Stimulated activated CD4-positive, alpha-beta T cell treated with anti-CD3 and anti-CD28 coated beads, Interleukin-12 subunit alpha, Interleukin-12 subunit beta, amount 100 ng/mL, for 24 hours (primary cell): Measurements from ENCODE around the gene COQ4.
A peak's percentile ranks its signal among the peaks of the same experiment; 100 is the strongest.
"Not testable (repeated sequence)": the region's sequence is repeated elsewhere in the genome, so short reads cannot be mapped to it uniquely, and the experiment has no call there.

Source experiments
- DNase-seq, 2 experiments: peaks; one replicate each; pipeline ENCODE4 v3.0.0-alpha.2; 2020; ENCODE audit warnings: low read depth in 2 of 2

The COQ4 gene

DNA sequence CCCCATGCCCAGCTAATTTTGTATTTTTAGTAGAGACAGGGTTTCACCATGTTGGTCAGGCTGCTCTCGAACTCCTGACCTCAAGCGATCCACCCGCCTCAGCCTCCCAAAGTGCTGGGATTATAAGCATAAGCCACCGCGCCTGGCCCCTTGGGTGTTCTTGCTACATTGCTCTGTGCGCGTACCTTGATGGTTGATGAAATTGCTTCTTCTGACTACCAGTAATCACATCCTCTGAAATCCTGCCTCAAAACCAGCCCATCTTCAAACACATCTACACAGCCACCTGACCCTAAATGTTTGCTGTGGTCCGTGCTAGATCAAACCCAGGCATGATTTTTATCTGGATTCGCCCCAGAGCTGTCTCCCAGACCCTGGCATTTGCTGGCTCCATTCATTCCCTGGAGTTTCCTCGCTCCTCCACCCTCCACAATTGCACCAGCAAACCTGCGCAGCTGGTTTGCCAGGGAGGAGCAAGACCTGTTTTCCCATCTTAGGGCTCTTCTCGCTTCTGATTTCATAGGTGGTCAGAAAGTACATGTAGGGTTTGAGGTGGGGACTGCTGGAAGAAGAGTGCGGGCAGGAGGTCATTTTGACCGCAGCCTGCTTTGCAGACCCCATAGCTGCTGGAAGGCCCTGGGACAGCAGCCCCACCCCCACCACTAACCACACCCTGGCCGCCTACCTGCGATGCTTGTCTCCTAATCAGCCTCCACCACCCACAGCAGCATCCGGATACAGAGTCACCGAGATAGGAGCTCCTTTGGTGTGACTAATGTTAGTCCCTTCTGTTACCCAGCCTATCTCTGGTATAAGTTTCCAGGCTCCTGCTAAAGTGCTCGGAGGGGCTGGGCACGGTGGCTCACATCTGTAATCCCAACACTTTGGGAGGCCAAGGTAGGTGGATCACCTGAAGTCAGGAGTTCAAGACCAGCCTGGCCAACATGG is 23.8 kb upstream of the COQ4 start:
- DNase-seq: no peak

DNA sequence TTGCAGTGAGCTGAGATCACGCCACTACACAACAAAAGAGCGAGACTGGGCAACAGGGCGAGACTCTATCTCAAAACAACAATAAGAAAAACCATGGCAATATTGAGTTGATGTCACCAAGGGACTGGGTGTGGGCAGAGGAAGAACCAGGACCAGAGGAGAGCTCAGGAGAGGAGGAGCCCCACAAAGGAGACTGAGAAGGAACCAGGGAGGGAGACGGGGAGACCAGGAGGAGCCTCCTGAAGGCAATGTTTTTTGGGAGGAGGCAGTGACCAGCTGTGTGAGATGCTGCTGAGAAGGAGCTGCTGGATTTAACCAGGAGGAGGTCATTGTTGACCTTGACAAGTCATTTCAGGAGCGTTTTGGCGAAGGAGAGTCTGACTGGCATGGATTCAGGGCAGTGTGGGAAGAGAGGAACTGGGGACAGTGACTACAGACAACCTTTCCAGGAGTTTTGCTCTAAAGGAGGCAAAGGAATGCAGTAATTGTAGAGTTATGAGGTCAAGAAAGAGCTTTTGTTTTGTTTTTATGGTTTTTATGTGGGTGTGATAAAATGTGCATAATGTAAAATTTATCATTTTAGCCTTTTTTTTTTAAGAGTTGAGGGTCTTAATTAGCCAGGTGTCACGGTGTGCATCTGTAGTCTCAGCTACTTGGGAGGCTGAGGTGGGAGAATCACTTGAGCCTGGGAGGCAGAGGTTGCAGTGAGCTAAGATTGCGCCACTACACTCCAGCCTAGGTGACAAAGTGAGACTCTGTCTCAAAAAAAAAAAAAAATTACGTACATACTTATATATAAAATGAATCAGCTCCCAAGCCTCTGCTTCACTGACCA is 18.3 kb upstream of the COQ4 start:
- DNase-seq: no peak

DNA sequence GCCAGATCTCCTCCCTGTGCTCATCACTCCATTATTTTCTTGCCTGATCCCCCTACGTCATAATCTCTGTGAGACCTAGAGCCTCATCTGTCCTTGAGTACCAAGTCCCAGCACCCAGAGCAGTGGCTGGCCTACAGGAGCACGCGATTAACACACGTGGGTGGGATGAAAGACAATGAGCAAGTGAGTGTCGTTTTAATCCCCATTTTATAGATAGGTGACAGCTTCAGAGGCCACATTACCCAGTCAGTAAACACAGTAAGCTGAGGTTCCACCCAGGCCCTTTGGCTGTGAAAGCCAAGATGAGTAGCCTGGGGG is 17.7 kb upstream of the COQ4 start:
- DNase-seq: no peak

DNA sequence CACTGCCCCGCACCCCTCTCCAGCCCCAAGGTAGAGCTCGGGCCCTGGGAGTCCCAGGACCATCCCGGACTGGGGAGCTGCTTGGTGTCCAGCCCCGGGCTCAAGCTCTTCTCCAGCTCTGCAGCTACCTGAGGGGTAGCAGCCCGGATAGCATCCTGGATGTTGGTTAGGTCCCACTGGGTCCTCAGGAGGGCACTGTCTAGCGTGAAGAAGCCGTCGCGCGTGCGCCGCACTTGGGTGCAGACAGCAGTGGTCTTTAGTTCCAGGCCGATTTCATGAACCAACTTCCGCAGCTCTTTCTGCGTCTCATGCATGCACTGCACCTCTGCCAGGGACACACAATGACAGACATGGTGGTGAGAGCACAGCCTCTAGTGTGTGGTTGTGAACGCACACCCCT is 13.1 kb upstream of the COQ4 start:
- DNase-seq: no peak

DNA sequence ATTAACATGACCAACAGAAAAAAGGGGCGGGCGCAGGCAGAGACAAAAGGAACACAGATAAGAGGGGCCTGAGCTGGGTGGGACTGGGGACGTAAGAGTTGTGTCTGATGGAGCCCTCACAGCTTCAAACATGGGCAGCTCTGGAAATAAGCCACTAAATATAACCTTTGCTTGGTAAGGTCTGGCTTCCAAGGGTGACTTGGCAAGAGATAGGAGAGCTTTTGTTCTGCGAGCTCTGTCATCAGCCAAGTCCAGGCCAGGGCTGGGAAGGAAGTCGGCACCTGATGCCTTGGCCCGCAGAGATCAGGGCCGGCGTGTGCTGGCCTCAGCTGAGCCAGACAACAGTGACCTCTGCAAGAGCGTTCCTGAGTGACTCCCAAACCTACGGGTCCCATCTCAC is 12.2 kb upstream of the COQ4 start:
- DNase-seq: no peak

DNA sequence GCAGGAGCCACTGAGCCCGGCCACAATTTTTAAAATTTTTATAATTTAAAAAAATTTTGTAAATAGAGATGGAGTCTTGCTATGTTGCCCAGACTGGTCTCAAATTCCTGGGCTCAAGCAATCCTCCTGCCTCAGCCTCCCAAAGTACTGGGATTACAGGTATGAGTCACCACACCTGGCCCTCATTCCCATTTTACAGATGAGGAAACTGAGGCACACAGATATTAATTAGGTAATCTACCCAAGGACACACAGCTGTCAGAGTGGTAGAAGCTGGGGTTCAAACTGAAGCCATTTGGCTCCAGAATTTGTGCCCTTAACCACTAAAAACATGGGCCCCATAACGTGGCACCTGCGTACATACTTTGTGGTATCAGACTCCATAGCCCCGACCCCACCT is 7.9 kb upstream of the COQ4 start:
- no peak for DNase-seq

DNA sequence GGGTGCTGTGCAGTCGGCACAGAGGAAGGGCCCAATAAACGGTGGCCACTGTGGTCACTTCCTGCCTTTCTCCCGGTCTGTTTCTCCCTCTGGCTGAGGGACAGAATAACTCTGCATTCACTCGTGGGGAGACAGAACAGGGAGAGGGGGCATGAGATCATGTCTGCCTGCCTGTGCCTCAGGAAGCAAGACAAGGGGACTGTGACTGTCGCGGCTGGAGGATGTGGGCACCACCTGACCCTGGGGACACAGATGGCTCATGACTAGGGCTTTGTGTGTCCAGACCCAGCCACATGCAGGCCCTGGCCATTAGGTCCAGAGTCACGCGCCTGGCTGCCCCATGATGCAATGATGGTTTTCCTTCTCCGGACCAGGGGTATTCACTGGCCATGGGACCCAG is 6.2 kb upstream of the COQ4 start:
- no peak for DNase-seq

DNA sequence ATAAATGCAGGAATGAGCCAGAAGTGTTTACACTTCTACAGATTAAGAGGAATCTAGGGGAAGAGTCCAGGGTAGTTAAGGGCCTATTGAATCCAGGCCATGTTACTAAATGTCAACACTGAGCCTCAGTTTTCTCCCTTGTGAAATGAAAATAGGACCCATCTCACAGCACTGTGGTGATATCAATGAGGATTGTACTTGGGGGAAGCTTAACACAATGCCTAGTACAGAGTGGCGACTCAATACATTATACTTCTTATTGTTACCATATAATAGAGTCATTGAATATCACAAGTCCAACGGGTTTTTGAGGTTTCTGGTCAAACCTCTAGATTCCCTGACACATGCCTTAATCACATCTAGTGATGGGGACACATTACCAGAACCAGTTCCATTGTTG is 5.0 kb upstream of the COQ4 start:
- DNase-seq: no peak

DNA sequence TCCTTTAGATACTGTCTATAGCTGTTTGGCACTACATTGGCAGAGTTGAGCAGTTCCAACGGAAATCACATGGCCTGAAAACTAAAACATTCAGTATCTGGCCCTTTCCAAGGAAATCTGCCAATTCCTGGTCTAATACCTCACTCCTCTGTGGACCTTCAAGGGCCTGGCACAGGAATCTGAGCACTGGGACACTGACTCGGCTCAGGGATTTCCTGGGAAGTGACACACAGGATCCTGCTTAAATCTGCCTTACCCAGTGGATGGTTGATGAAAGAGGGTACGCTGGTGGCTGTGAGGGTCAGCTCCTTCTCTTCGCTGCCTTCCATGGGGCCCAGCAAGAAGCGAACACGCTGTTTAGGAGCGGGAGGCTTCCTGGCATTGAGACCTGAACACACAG is 1.3 kb upstream of the COQ4 start:
- DNase-seq: no peak

DNA sequence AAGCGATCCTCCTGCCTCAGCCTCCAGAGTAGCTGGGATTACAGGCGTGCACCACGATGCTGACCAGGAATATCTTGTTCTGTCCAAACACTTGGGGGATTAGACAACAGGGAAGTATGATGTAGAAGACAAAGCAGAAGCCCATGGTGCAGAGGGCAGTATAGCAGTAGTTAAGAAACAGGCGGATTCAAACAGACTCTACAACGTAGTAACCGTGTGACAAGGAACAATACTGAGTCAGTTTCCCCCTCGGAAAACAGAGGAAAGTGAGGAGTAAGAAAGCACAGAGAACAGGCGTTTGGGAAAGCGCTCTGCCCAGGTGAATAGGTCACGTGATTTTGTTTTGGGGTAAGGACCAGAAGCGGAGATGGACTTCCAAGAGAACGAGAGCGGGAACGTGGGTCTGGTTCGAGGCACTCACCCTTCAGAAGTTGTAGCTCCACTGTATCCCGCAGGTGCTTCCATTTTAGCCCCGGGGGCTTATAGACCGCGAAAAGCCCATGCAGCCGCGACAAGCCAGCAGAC is 698 bp upstream of the COQ4 start:
- no peak for DNase-seq

DNA sequence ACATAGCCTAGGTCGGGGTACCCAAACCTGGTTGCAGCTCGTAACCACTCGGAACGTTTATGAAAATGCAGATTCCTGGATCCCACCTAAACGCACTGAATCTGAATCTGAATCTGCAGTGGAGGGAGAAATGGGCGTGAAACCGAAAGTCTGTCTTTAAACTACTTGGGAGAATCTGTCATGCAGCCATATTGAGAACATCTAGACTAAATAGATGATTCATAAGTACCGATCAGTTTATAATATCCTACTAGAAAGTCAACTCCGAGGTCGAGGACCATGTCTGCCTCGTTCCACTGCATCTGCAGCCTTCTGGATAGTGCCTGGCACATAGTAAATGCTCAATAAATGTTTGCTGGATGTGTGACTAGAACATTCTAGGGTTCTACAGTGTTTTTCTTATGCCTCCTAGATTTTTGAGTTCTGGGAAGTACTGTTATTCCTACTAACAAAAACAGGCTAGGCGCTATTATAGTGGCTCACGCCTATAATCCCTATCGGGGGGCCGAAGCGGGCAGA is 632 bp downstream of the COQ4 start:
- DNase-seq: no peak

DNA sequence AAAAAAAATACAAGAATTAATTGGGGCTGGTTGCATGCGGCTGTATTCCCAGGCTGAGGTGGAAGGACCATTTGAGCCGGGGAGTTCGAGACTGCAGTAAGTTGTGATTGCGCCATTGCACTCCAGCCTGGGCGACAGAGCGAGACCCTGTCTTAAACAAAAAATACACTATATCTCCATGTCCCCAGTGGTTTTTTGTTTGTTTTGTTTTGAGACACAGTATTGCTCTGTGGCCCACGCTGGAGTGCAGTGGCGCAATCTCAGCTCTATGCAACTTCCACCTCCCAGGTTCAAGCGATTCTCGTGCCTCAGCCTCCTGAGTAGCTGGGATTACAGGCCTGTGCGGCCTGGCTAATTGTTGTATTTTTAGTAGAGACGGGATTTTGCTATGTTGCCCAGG is 1.2 kb downstream of the COQ4 start:
- no peak for DNase-seq

DNA sequence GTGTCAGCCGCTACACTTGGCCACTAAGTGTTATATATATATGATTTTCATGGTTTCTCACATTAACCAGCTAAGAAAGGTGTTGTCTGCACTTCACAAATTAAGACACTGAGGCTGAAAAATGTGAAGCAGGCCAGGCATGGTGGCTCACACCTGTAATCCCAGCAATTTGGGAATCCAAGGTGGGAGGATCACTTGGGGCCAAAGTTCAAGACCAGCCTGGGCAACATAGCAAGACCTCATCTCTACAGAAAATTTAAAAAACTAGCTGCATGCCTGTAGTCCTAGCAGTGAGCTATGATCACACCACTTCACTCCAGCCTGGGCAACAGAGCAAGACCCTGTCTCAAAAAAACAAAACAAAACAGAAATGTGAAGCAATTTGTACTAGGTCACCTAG is 1.8 kb downstream of the COQ4 start:
- DNase-seq: no peak

DNA sequence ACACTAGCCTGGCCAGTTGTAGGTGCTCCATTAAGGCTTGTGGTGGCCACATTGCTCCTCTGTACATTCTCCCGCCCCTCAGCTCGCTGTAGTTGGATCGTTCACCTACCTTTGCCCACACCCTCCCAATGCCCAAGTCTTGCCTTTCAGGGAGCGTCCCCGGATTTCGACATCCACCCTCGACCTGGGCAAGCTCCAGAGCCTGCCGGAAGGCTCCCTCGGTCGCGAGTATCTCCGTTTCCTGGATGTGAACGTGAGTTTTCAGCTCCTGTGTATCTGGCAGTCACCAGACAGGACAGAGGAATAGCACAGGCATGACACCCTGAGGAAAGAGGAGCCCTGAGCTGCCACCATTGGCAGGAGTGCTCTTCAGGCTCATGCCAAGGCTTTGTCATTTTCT is 3.0 kb downstream of the COQ4 start:
- no peak for DNase-seq

DNA sequence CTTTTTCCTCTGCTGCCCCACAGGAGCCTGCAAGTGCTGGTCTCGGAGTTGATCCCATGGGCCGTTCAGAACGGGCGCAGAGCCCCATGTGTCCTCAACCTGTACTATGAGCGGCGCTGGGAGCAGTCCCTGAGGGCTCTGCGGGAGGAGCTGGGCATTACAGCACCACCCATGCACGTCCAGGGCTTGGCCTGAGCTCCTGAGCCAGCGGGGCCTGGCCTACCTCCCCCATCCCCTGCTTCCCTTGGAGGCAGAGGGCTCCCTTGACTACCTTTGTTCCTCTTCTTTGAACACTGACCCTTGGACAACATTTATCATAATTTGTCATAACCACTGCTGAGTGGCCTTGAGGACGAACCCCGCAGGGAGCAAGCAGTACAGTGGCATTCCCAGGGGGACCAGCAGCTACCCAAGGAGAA is 10.8 kb downstream of the COQ4 start:
- no peak for DNase-seq

DNA sequence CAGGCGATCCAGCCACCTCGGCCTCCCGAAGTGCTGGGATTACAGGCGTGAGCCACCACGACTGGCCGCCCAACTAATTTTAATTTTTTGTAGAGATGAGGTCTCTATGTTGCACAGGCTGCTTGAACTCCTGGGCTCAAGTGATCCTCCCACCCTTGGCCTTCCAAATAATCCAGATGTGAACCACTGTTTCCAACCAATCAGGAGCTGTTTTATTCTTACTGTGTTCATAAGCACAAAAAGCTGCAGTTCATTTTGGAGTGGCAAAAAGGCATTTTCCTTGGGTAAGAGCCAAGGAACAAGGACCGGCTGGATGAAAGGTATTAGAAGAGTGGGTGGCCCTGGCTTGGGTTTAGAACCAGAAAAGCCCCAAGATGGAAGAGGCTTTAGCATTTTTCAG is 12.5 kb downstream of the COQ4 start:
- DNase-seq: no peak

DNA sequence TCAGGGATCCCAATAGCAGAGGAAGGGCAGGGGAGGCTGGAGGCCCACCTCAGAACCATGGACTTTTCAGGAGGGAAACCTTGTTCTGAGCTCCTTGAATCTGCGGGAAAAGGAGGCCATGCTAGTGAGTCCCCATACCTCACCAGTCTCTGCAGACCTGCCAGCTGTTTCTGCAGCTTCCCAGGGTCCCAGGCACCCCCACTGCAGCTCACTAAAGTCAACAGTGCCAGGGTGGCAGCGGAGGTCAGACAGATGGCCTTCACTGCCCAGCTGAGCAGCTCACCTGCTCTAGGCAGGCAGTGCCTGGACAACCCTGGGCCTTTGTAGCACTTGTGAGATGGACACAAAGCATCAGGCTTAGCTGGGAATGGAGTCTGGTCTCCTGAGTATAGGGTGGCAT is 13.3 kb downstream of the COQ4 start:
- no peak for DNase-seq

DNA sequence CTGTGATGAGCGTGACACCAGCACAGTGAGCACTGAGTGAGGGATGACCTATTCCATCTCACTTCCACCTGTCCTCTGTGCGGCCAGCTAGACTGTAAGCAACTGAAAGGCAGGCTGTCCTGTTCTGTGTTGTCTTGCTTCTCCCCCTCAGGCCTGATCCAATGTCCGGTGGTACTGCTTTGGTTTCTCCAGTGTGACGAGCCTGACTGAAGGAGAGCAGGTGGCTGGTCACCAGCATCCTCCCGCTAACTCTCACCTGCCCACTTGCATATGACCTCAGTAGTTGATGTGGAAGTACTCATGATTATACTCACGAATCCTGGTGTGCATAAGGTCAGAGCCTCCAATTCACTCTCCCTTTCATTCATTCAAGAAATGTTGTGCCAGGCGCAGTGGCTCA is 15.3 kb downstream of the COQ4 start:
- no peak for DNase-seq

DNA sequence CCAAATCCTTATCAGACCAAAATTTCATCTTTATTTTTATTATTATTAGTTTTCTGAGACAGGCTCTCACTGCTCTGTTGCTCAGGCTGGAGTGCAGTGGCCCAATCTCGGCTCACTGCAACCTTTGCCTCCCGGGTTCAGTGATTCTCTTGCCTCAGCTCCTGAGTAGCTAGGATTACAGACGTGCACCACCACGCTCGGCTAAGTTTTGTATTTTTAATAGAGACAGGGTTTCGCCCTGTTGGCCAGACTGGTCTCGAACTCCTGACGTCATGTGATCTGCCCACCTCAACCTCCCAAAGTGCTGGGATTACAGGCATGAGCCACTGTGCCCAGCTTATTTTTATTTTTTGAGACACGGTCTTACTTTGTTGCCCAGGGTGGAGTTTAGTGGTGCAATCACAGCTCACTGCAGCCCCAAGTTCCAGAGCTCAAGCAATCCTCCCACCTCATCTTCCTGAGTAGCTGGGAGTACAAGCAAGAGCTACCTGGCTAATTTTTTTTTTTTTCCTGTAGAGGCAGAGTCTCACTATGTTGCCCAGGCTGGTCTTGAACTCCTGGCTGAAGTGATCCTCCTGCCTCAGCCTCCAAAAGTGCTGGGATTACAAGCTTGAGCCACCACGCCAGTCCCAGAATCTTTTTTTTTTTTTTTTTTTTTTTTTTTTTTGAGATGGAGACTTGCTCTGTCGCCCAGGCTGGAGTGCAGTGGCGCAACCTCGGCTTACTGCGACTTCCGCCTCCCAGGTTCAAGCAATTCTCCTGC is 16.4 kb downstream of the COQ4 start:
- DNase-seq: not testable (repeated sequence)

DNA sequence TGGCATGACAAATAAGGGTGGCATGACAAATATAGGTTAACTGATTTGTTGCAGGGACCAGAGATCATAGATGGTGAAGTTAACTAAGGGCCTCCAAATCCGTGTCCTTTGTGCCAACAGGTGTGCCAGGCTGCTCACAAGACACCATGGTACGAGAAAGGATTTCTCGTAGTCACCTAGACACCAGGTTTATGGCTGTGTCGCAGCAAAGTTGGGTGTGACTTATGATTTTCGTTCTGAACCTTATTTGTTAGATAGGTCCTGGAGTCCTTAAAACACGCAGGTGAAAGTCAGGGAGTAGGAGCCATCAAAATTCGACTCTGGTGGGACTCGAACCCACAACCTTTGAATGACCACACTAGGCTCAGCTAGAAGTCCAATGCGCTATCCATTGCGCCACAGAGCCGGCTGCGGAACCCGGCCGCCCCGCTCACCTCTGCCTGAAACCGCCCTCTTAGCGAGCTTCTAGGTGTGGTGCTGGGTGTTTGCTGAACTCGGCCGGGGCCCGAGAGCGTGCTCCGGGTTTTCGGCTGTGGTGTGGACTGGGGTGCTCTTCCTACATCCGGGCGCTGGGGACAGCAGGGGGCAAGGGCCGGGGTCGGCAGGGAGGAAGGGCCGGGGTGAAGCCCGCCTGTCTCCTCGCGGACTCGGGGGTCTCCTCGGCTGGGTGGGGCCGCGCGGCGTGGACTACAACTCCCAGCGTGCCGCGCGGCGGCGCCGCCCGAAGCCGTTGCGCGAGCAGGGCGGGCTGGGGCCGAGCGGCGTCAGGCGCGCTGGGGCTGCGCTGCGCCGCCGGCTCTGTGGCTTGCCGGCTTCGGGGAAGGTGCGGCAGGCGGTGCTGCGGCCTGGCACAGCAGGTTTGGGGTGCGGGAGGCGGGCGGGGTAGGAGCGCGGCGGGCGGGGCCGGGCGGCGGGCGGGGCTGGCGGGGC is 17.4 kb downstream of the COQ4 start, which contains the start of gene SLC27A4:
Gene SLC27A4 (plus strand): TSS at position 767 of the 930 bp plus-strand sequence. CDS start 2,606 bp downstream, outside the sequence.
- peak; percentile 65 to 73 for DNase-seq
